Stimulated activated CD8-positive, alpha-beta memory T cell treated with anti-CD3 and anti-CD28 coated beads, Interleukin-2, amount 100 ng/mL, for 1 hour (primary cell): Measurements from ENCODE around the gene ANKH.
"Not testable (repeated sequence)": the region's sequence is repeated elsewhere in the genome, so short reads cannot be mapped to it uniquely, and the experiment has no call there.

ENCODE experiments used
- DNase-seq, 2 donors: peaks; one replicate each; pipeline ENCODE4 v3.0.0-alpha.2; 2020; ENCODE audit warnings: low read depth in 2 of 2

Gene ANKH

GRCh38 chr5:14854799-14855198, 16.8 kb downstream of the ANKH start:
- no peak for DNase-seq

- DNase-seq, result no peak
Measured at GRCh38 chr5:14853685-14854084, 17.9 kb downstream of the ANKH start.

GRCh38 chr5:14852779-14853178, 18.8 kb downstream of the ANKH start:
- no peak for DNase-seq

GRCh38 chr5:14851999-14852526, 19.5 kb downstream of the ANKH start:
- DNase-seq, result no peak

GRCh38 chr5:14851597-14851996, 20.0 kb downstream of the ANKH start:
- DNase-seq, result no peak

GRCh38 chr5:14851050-14851419, 20.5 kb downstream of the ANKH start:
- DNase-seq, result no peak

- DNase-seq, result no peak
Measured at GRCh38 chr5:14850419-14851049, 21.0 kb downstream of the ANKH start.

GRCh38 chr5:14849516-14850294, 21.9 kb downstream of the ANKH start:
- DNase-seq, result no peak

- not testable (repeated sequence) for DNase-seq
Measured at GRCh38 chr5:14848942-14849341, 22.6 kb downstream of the ANKH start.

GRCh38 chr5:14848385-14848784, 23.2 kb downstream of the ANKH start:
- DNase-seq, result no peak

- DNase-seq, result no peak
Measured at GRCh38 chr5:14847471-14847870, 24.1 kb downstream of the ANKH start.

GRCh38 chr5:14842117-14842516, 29.5 kb downstream of the ANKH start:
- no peak for DNase-seq

- DNase-seq, result no peak
Measured at GRCh38 chr5:14840624-14841023, 31.0 kb downstream of the ANKH start.

- DNase-seq, result no peak
Measured at GRCh38 chr5:14838396-14839319, 32.9 kb downstream of the ANKH start.

- DNase-seq, result not testable (repeated sequence)
Measured at GRCh38 chr5:14837423-14838122, 34.0 kb downstream of the ANKH start.

- DNase-seq, result no peak
Measured at GRCh38 chr5:14834584-14835550, 36.7 kb downstream of the ANKH start.

GRCh38 chr5:14834062-14834461, 37.5 kb downstream of the ANKH start:
- DNase-seq, result no peak

- DNase-seq, result no peak
Measured at GRCh38 chr5:14831006-14831338, 40.6 kb downstream of the ANKH start.

GRCh38 chr5:14830210-14831005, 41.2 kb downstream of the ANKH start:
- DNase-seq, result no peak

- DNase-seq, result no peak
Measured at GRCh38 chr5:14829396-14829795, 42.2 kb downstream of the ANKH start.
